Neural progenitor cell (in vitro differentiated cells): ENCODE measurements around the gene BABAM1. TPM values are rescaled to one million over a fixed set of nuclear protein-coding genes. Genes with fewer than 3 reads are reported as not detected.
A peak's percentile ranks its signal among the peaks of the same experiment; 100 is the strongest.

Source experiments
- DNase-seq: peaks from one replicate; pipeline ENCODE4 v3.0.0-alpha.2; 2016; ENCODE audit warnings: low spot score
- H2AFZ ChIP-seq: fragments of 200-600 bp; sonication (generic); replicated peaks from 2 replicates; pipeline ENCODE4 v1.6.1; 2016; ENCODE audit warnings: antibody characterized with exemption
- H3F3A ChIP-seq: fragments of 200-600 bp; sonication (generic); 2 replicates; pipeline ENCODE4 v1.6.1; 2016; ENCODE audit warnings: antibody characterized with exemption, low read depth
- H3K27ac ChIP-seq: fragments of 200-600 bp; sonication (generic); 2 replicates; pipeline ENCODE4 v1.5.1; 2016; ENCODE audit warnings: mild to moderate bottlenecking
- H3K27me3 ChIP-seq: fragments of 200-600 bp; sonication (generic); 2 replicates; pipeline ENCODE4 v1.6.1; 2016; ENCODE audit warnings: mild to moderate bottlenecking, moderate library complexity
- H3K36me3 ChIP-seq: fragments of 200-600 bp; sonication (generic); 2 replicates; pipeline ENCODE4 v1.5.1; 2016
- H3K4me1 ChIP-seq: fragments of 200-600 bp; sonication (generic); 2 replicates; pipeline ENCODE4 v1.6.1; 2016; ENCODE audit warnings: mixed run types
- H3K4me2 ChIP-seq: fragments of 200-600 bp; sonication (generic); 2 replicates; pipeline ENCODE4 v1.6.1; 2016
- H3K4me3 ChIP-seq: fragments of 200-600 bp; sonication (generic); 2 replicates; pipeline ENCODE4 v1.5.1; 2016
- H3K79me2 ChIP-seq: fragments of 200-600 bp; sonication (generic); 2 replicates; pipeline ENCODE4 v1.6.1; 2016; ENCODE audit warnings: low read depth
- H3K9ac ChIP-seq: fragments of 200-600 bp; sonication (generic); 2 replicates; pipeline ENCODE4 v1.6.1; 2016
- H3K9me3 ChIP-seq: fragments of 200-600 bp; sonication (generic); 2 replicates; pipeline ENCODE4 v1.5.1; 2016; ENCODE audit warnings: low read depth
- H4K20me1 ChIP-seq: fragments of 200-600 bp; sonication (generic); 2 replicates; pipeline ENCODE4 v1.6.1; 2016; ENCODE audit warnings: low read depth
- H3K27ac Mint-ChIP-seq: 3 replicates; pipeline ENCODE4 v1.8.0; 2021; ENCODE audit warnings: mixed read lengths
- H3K27me3 Mint-ChIP-seq: 2 replicates; pipeline ENCODE4 v1.8.0; 2022; ENCODE audit warnings: low read depth, mild to moderate bottlenecking, inconsistent platforms, moderate library complexity, mixed read lengths; ENCODE audit not compliant: insufficient read depth
- H3K36me3 Mint-ChIP-seq: 3 replicates; pipeline ENCODE4 v1.8.0; 2021; ENCODE audit warnings: mixed read lengths
- H3K4me1 Mint-ChIP-seq: 3 replicates; pipeline ENCODE4 v1.8.0; 2021; ENCODE audit warnings: mixed read lengths
- H3K4me3 Mint-ChIP-seq: 3 replicates; pipeline ENCODE4 v1.8.0; 2021; ENCODE audit warnings: mild to moderate bottlenecking, moderate library complexity, mixed read lengths
- H3K9me3 Mint-ChIP-seq: 3 replicates; pipeline ENCODE4 v1.8.0; 2020; ENCODE audit warnings: mixed read lengths
- EZH2 ChIP-seq: fragments of 200-600 bp; sonication (generic); IDR thresholded peaks from 2 replicates; pipeline ENCODE4 v1.6.1; 2017; ENCODE audit warnings: antibody characterized with exemption, mild to moderate bottlenecking, moderate library complexity
- EZH2phosphoT487 ChIP-seq: fragments of 200-600 bp; sonication (generic); IDR thresholded peaks from 2 replicates; pipeline ENCODE4 v1.6.1; 2017; ENCODE audit warnings: antibody characterized with exemption
- total RNA-seq: library from RNA; depleted of rRNA; stranded (reverse); fragments of >200 nt; gene quantifications from 2 replicates; pipeline ENCODE4 v1.2.3, GENCODE V29; 2015; ENCODE audit warnings: low replicate concordance
- TF ChIP-seq, protein P1 (sequence below): fragments of 200-600 bp; sonication (generic); IDR thresholded peaks from 2 replicates; pipeline ENCODE4 v1.5.1; 2017; ENCODE audit warnings: antibody characterized with exemption, mild to moderate bottlenecking

BABAM1 gene
- total RNA-seq, 1 donor from 2014 or later: 89.8 TPM

DNA sequence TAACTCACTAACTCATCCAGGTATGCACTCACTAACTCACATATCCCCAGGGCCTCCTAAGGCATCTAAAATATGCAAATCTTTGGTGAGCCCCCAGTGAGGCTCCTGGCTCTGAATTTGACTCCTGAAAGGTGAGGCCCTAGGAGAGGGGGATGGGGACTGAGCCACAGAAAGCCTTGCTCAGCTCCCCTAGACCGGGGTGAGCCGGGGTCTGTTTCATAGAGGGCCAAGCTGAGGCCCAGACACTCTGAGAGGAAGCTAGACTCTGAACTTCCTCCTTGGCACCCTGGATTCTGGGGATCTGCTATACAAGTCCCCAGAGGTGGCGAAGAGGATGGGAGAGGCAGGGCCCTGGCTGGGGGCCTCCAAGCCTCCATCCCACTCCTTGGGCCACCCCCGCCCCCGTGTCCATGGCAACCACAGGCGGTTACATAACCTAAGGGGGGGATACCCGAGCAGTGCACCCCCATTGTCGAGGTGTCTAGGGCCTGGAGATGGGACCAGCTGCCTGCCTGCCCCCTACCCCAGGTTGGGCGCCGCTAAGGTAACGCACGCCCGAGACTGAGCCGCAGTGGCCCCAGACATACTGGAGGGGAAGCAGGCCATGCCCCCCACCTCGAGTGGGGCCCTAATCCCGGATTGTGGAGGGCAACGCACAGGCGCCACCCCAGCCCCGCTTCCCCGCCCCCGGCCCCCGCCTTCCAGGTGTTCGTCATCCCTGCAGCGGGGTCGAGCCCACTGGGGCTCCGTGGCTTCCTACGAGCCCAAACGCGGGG is 35.3 kb downstream of the BABAM1 start:
- H3K4me2 ChIP-seq: peak overlapping the region; percentile 90
- H3K27ac ChIP-seq: no peak overlapping the region
- peak; percentile 42 for DNase-seq
- peaks cover 30% of the 10 kb centered on the region for H3F3A ChIP-seq
- peaks cover 4% of the 10 kb centered on the region for H3K9me3 Mint-ChIP-seq
- no peak overlapping the region for H3K9ac ChIP-seq
- H3K27me3 Mint-ChIP-seq: peaks cover 5% of the 10 kb centered on the region
- H3K4me3 ChIP-seq: peak overlapping the region; percentile 67
- no peaks in the 10 kb centered on the region for H3K27me3 ChIP-seq
- H3K4me1 ChIP-seq: peaks cover 6% of the 10 kb centered on the region
- peaks cover 12% of the 10 kb centered on the region for H3K36me3 Mint-ChIP-seq
- H3K27ac Mint-ChIP-seq: no peak overlapping the region
- H4K20me1 ChIP-seq: no peaks in the 10 kb centered on the region
- H3K4me3 Mint-ChIP-seq: peak overlapping the region; percentile 91
- peak overlapping the region; percentile 77 for H2AFZ ChIP-seq
- no peaks in the 10 kb centered on the region for H3K9me3 ChIP-seq
- no peak for TF ChIP-seq EZH2
- TF ChIP-seq, protein P1, sequence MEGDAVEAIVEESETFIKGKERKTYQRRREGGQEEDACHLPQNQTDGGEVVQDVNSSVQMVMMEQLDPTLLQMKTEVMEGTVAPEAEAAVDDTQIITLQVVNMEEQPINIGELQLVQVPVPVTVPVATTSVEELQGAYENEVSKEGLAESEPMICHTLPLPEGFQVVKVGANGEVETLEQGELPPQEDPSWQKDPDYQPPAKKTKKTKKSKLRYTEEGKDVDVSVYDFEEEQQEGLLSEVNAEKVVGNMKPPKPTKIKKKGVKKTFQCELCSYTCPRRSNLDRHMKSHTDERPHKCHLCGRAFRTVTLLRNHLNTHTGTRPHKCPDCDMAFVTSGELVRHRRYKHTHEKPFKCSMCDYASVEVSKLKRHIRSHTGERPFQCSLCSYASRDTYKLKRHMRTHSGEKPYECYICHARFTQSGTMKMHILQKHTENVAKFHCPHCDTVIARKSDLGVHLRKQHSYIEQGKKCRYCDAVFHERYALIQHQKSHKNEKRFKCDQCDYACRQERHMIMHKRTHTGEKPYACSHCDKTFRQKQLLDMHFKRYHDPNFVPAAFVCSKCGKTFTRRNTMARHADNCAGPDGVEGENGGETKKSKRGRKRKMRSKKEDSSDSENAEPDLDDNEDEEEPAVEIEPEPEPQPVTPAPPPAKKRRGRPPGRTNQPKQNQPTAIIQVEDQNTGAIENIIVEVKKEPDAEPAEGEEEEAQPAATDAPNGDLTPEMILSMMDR: no peak
- no peak for TF ChIP-seq EZH2phosphoT487
- peaks cover 27% of the 10 kb centered on the region for H3K4me1 Mint-ChIP-seq
- no peaks in the 10 kb centered on the region for H3K36me3 ChIP-seq
- H3K79me2 ChIP-seq: peaks cover 11% of the 10 kb centered on the region

DNA sequence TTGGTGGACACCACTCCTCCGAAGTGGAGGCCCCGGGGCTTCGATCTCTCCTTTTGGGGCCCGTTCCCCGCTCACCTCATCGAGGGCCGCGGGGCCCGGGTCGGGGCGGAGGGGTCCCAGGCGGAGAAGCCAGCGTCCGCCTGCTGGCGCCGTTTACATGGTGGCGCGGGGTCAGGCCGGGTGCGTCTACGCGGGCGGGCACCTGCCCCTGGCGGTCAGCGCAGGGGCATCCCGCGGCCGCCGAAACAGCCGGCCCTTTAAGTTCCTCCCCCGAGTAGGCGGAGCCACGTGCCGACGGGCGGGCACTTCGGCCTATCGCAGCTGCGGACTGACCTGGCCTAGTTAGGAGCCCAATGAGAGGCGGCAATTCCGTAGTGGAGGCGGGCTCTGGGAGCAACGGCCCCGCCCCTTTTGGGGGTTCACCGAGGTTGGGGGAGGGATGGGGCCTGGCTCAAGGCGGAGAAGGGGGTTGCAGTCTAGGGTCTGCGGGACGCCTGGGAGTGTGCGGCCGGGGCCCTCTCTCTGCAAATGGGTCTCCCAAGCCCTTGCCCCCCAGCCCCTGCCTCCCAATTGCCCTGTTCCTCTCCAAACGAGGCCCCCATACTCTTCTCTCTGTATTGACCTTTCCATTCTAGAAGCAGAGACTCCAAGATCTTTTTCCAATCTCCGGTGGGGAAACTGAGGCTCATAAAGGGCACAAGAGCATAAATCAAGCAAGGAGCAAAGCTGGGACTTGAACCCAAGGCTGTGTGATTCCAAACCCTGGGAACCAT is 36.1 kb downstream of the BABAM1 start, which contains the start of gene ABHD8:
ABHD8 (minus strand) TSS at position 259 of the 773 bp plus-strand sequence. CDS start 1,809 bp downstream, outside the sequence.
- Histone ChIP-seq H3K79me2 (peaks cover 11% of the 10 kb centered on the region), H2AFZ (peak within 1 kb of the TSS; percentile 77), H4K20me1 (no peaks in the 10 kb centered on the region), H3K27me3 (no peaks in the 10 kb centered on the region), H3K36me3 (no peaks in the 10 kb centered on the region), H3K9ac (no peak within 1 kb of the TSS), H3K4me2 (peak within 1 kb of the TSS; percentile 90), H3K4me3 (peak within 1 kb of the TSS; percentile 67), H3K9me3 (no peaks in the 10 kb centered on the region), H3K27ac (no peak within 1 kb of the TSS), H3F3A (peaks cover 38% of the 10 kb centered on the region), H3K4me1 (peaks cover 6% of the 10 kb centered on the region)
- Mint-ChIP-seq H3K27me3 (peaks cover 7% of the 10 kb centered on the region), H3K27ac (no peak within 1 kb of the TSS), H3K36me3 (peaks cover 9% of the 10 kb centered on the region), H3K4me1 (peaks cover 32% of the 10 kb centered on the region), H3K4me3 (peak within 1 kb of the TSS; percentile 91), H3K9me3 (peaks cover 1% of the 10 kb centered on the region)
- peak; percentile 99 for DNase-seq
- no peak for TF ChIP-seq EZH2phosphoT487
- TF ChIP-seq, protein P1: peak; percentile 72

DNA sequence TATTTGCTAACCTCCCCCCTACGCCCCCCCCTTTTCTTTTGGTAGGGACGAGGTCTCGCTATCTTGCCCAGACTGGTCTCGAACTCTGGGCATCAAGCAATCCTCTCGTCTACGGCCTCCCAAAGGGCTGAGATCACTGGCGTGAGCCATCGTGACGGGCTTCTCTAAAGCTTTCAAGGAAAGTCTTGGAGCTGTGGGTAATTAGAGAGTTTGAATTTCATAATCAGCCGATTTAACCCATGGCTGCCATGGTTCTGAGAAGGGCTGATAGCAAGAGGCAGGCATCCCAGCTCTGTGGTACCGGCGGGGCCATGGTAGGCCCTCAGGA is 36.7 kb downstream of the BABAM1 start:
- peaks cover 42% of the 10 kb centered on the region for H3F3A ChIP-seq
- Mint-ChIP-seq H3K36me3 (peaks cover 6% of the 10 kb centered on the region), H3K9me3 (no peaks in the 10 kb centered on the region), H3K4me3 (peak overlapping the region; percentile 91), H3K27me3 (peaks cover 7% of the 10 kb centered on the region), H3K27ac (no peak overlapping the region), H3K4me1 (peaks cover 32% of the 10 kb centered on the region)
- no peak overlapping the region for H3K9ac ChIP-seq
- DNase-seq: no peak
- no peak overlapping the region for H3K4me3 ChIP-seq
- H3K4me2 ChIP-seq: peak overlapping the region; percentile 67
- H3K27me3 ChIP-seq: no peaks in the 10 kb centered on the region
- H3K36me3 ChIP-seq: no peaks in the 10 kb centered on the region
- H4K20me1 ChIP-seq: no peaks in the 10 kb centered on the region
- H3K79me2 ChIP-seq: peaks cover 11% of the 10 kb centered on the region
- no peak overlapping the region for H3K27ac ChIP-seq
- no peak overlapping the region for H2AFZ ChIP-seq
- peaks cover 6% of the 10 kb centered on the region for H3K4me1 ChIP-seq
- TF ChIP-seq EZH2 (no peak), EZH2phosphoT487 (no peak)
- TF ChIP-seq, protein P1: no peak
- no peaks in the 10 kb centered on the region for H3K9me3 ChIP-seq
